Chondrocyte (in vitro differentiated cells): ENCODE results near the gene RNH1. TPM values are rescaled to one million over a fixed set of nuclear protein-coding genes. Genes with fewer than 3 reads are reported as not detected.

Source experiments
- DNase-seq: peaks from one replicate; pipeline ENCODE4 v3.0.0; 2021; ENCODE audit warnings: mixed read lengths, low spot score
- H3K27ac Mint-ChIP-seq: one replicate; pipeline ENCODE4 v1.8.0; 2021; ENCODE audit warnings: mild to moderate bottlenecking, moderate library complexity, mixed read lengths; ENCODE audit not compliant: unreplicated experiment
- H3K27me3 Mint-ChIP-seq: 2 replicates; pipeline ENCODE4 v1.8.0; 2021; ENCODE audit warnings: low read depth, mixed read lengths
- H3K36me3 Mint-ChIP-seq: 2 replicates; pipeline ENCODE4 v1.8.0; 2021; ENCODE audit warnings: low read depth, mixed read lengths
- H3K4me1 Mint-ChIP-seq: 2 replicates; pipeline ENCODE4 v1.8.0; 2021; ENCODE audit warnings: low read depth, mild to moderate bottlenecking, mixed read lengths
- H3K4me3 Mint-ChIP-seq: one replicate; pipeline ENCODE4 v1.8.0; 2021; ENCODE audit warnings: mild to moderate bottlenecking, moderate library complexity, mixed read lengths; ENCODE audit not compliant: unreplicated experiment
- H3K9me3 Mint-ChIP-seq: 2 replicates; pipeline ENCODE4 v1.8.0; 2021; ENCODE audit warnings: low read depth, mixed read lengths
- CTCF ChIP-seq: fragments of 200-600 bp; sonication (generic); IDR thresholded peaks from 2 replicates; pipeline ENCODE4 v1.5.0; 2021; ENCODE audit warnings: antibody characterized with exemption, mild to moderate bottlenecking, moderate library complexity
- total RNA-seq: library from RNA; stranded (reverse); gene quantifications from 3 replicates; pipeline ENCODE4 v1.2.1, GENCODE V29; 2021

Gene RNH1
- total RNA-seq, 1 donor from 2014 or later: 166 TPM

DNA sequence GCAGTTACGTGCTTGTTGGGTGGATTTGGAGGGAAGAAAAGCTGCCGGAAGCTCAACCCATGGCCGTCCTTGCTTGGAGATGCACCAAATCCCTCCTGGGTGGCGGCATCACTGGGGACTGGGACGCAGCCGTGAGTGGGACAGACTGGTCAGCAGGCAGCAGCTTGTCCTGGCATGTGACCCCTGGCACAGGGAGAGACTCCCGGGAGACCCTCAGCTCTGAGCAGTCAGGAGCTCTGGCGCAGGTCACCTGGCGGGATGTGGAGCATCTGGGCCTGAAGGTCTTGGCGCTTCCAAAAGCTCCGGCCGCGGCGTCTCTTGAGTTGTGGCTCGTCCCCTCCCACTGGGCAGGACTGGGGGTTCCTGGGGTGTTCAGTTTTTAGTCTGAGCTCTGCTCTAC, 30.6 kb downstream of the RNH1 start:
- Mint-ChIP-seq H3K9me3 (no peaks in the 10 kb centered on the region), H3K4me1 (no peaks in the 10 kb centered on the region), H3K36me3 (peaks cover under 1% of the 10 kb centered on the region), H3K4me3 (no peak overlapping the region), H3K27me3 (no peaks in the 10 kb centered on the region), H3K27ac (no peak overlapping the region)
- no peak for TF ChIP-seq CTCF
- DNase-seq: no peak

DNA sequence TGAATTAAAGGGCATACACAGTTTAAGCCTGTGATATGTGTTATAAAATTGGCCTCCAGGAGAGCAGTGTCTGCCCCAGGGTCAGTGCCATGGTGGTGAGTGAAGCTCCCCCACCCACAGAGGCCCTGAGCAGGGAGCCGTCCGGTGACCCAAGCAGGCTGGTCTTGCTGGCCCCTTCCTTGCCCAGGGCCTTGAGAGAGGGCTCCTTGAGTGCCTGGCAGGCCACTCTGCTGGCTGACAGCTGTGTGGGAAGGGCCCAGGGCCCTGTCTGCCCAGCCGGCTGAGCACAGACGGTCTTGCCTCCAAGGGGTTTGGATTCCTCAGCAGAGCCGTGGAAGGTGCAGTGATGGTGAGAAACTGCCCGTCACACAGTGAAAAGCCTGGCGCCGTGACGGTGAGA, 31.1 kb downstream of the RNH1 start:
- TF ChIP-seq CTCF: no peak
- no peak overlapping the region for H3K4me3 Mint-ChIP-seq
- no peaks in the 10 kb centered on the region for H3K36me3 Mint-ChIP-seq
- no peaks in the 10 kb centered on the region for H3K9me3 Mint-ChIP-seq
- no peak overlapping the region for H3K27ac Mint-ChIP-seq
- H3K4me1 Mint-ChIP-seq: no peaks in the 10 kb centered on the region
- DNase-seq: no peak
- no peaks in the 10 kb centered on the region for H3K27me3 Mint-ChIP-seq

GRCh38 chr11:474914-475506, 32.0 kb downstream of the RNH1 start:
- Mint-ChIP-seq H3K4me3 (no peak overlapping the region), H3K27me3 (no peaks in the 10 kb centered on the region), H3K4me1 (peaks cover 3% of the 10 kb centered on the region), H3K9me3 (no peaks in the 10 kb centered on the region), H3K27ac (no peak overlapping the region), H3K36me3 (no peaks in the 10 kb centered on the region)
- DNase-seq: no peak
- TF ChIP-seq CTCF: no peak

GRCh38 chr11:473962-474785, 32.9 kb downstream of the RNH1 start:
- DNase-seq: no peak
- H3K36me3 Mint-ChIP-seq: no peaks in the 10 kb centered on the region

GRCh38 chr11:473415-473814, 33.6 kb downstream of the RNH1 start:
- DNase-seq: no peak
- H3K36me3 Mint-ChIP-seq: no peaks in the 10 kb centered on the region
- no peaks in the 10 kb centered on the region for H3K27me3 Mint-ChIP-seq
- H3K27ac Mint-ChIP-seq: no peak overlapping the region
- peaks cover 13% of the 10 kb centered on the region for H3K4me1 Mint-ChIP-seq
- no peaks in the 10 kb centered on the region for H3K9me3 Mint-ChIP-seq
- no peak overlapping the region for H3K4me3 Mint-ChIP-seq
- no peak for TF ChIP-seq CTCF

More at GRCh38 chr11:473962-474785, 32.9 kb downstream of the RNH1 start:
- H3K27me3 Mint-ChIP-seq: no peaks in the 10 kb centered on the region
- peaks cover 10% of the 10 kb centered on the region for H3K4me1 Mint-ChIP-seq
- no peak overlapping the region for H3K27ac Mint-ChIP-seq
- H3K4me3 Mint-ChIP-seq: no peak overlapping the region
- no peak for TF ChIP-seq CTCF
- no peaks in the 10 kb centered on the region for H3K9me3 Mint-ChIP-seq
